ENCODE results near the gene FGD4. TPM values are rescaled to one million over a fixed set of nuclear protein-coding genes. Genes with fewer than 3 reads are reported as not detected.

FGD4 gene
- total and polyA plus RNA-seq, 9 of the 15 experiments (the other 6 are each of a cell fraction or from before 2014, with no cell fraction given), result 0.05 to 0.51 (median 0.27) TPM

- H3K79me2 ChIP-seq (ENCODE audit: control insufficient read depth, insufficient read depth, low read length), result no peaks in the 10 kb centered on the region
- intact Hi-C loops (cut with micrococcal nuclease), result no loop called here
- no peak overlapping the region for H3K27ac ChIP-seq (ENCODE audit: extremely low read depth, low read depth, low read length)
- H3K9me3 ChIP-seq (replicated peaks; ENCODE audit: control insufficient read depth, insufficient read depth, low read depth, low read length), result no peaks in the 10 kb centered on the region
- H3K27me3 ChIP-seq (ENCODE audit: control insufficient read depth in 2 of 2, insufficient read depth in 2 of 2, low read length in 2 of 2), result peaks cover 2 to 9% of the 10 kb centered on the region in 2 experiments; a peak in 3 of 5 replicates
- H3K4me2 ChIP-seq (ENCODE audit: insufficient read depth, low read length), result no peak overlapping the region
- DNase-seq (ENCODE audit: extremely low read depth in 1 of 4, low spot score in 3 of 4), result no peak
- H3K36me3 ChIP-seq (ENCODE audit: control insufficient read depth, insufficient read depth, low read length), result no peaks in the 10 kb centered on the region
- no peaks in the 10 kb centered on the region for H3K9me1 ChIP-seq (ENCODE audit: control insufficient read depth, insufficient read depth, low read length)
- ChIA-PET POLR2A (interaction anchor here (0.5 kb wide), 2 partner anchors 147 to 224 kb away, joined by 3 read pairs; no protein-coding TSS in a partner anchor), CTCF (ENCODE audit: low intra/inter-chr PET ratio) (no interaction called here)
- no peak for ATAC-seq
- BruUV-seq (replicated peaks), result no TSS peak
- H3K4me3 ChIP-seq, result no peak overlapping the region
- no peaks in the 10 kb centered on the region for H4K20me1 ChIP-seq (replicated peaks; ENCODE audit: control insufficient read depth, insufficient read depth, low read length)
- FAIRE-seq, result no peak
- 89% methylated on average over 2 of the region's 2 CpGs for WGBS (ENCODE audit: insufficient coverage, low coverage, missing lambda C conversion rate)
- in situ Hi-C loops (cut with MboI), result no loop called here
- H2AFZ ChIP-seq (ENCODE audit: low read depth, low read length), result no peak overlapping the region
- no peaks in the 10 kb centered on the region for H3K4me1 ChIP-seq (replicated peaks in 1 of 2; ENCODE audit: control insufficient read depth in 2 of 2, insufficient read depth in 2 of 2, low read length in 2 of 2)
- no peak overlapping the region for H3K9ac ChIP-seq (ENCODE audit: insufficient read depth in 1 of 2, low read depth in 2 of 2, low read length in 2 of 2)
- TF ChIP-seq, protein P1, sequence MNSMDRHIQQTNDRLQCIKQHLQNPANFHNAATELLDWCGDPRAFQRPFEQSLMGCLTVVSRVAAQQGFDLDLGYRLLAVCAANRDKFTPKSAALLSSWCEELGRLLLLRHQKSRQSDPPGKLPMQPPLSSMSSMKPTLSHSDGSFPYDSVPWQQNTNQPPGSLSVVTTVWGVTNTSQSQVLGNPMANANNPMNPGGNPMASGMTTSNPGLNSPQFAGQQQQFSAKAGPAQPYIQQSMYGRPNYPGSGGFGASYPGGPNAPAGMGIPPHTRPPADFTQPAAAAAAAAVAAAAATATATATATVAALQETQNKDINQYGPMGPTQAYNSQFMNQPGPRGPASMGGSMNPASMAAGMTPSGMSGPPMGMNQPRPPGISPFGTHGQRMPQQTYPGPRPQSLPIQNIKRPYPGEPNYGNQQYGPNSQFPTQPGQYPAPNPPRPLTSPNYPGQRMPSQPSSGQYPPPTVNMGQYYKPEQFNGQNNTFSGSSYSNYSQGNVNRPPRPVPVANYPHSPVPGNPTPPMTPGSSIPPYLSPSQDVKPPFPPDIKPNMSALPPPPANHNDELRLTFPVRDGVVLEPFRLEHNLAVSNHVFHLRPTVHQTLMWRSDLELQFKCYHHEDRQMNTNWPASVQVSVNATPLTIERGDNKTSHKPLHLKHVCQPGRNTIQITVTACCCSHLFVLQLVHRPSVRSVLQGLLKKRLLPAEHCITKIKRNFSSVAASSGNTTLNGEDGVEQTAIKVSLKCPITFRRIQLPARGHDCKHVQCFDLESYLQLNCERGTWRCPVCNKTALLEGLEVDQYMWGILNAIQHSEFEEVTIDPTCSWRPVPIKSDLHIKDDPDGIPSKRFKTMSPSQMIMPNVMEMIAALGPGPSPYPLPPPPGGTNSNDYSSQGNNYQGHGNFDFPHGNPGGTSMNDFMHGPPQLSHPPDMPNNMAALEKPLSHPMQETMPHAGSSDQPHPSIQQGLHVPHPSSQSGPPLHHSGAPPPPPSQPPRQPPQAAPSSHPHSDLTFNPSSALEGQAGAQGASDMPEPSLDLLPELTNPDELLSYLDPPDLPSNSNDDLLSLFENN (IDR thresholded peaks at IDR 0.05; ENCODE audit: low read depth in 2 of 2, low read length in 2 of 2), result no peak
- TF ChIP-seq MEF2D (tag; conservative IDR thresholded peaks at IDR 0.05; ENCODE audit: low read depth) (no peak), DMBX1 (CRISPR knock-in tag; IDR thresholded peaks at IDR 0.05; ENCODE audit: borderline replicate concordance) (no peak), SOX6 (IDR thresholded peaks at IDR 0.05) (no peak), ZNF668 (CRISPR knock-in tag; IDR thresholded peaks at IDR 0.05) (no peak), RBM15 (IDR thresholded peaks at IDR 0.05; ENCODE audit: insufficient read depth, low read length) (no peak), FOXK2 (conservative IDR thresholded peaks at IDR 0.05 in 1 of 2, IDR thresholded peaks at IDR 0.05 in 1 of 2; ENCODE audit: low read depth in 2 of 2) (no peak), CEBPG (CRISPR knock-in tag; IDR thresholded peaks at IDR 0.05) (no peak), CEBPG (tag; conservative IDR thresholded peaks at IDR 0.05 in 1 of 2, IDR thresholded peaks at IDR 0.05 in 1 of 2) (no peak), PML (IDR thresholded peaks at IDR 0.05; ENCODE audit: low read length) (no peak), HCFC1 (IDR thresholded peaks at IDR 0.05; ENCODE audit: low read depth, low read length) (no peak), CREM (IDR thresholded peaks at IDR 0.05; ENCODE audit: low read depth) (no peak), CHD4 (IDR thresholded peaks at IDR 0.05; ENCODE audit: insufficient read depth, insufficient replicate concordance, low read depth, low read length, poor library complexity, severe bottlenecking) (no peak), NR2C2 (CRISPR knock-in tag; IDR thresholded peaks at IDR 0.05) (no peak), NR2C2 (tag; IDR thresholded peaks at IDR 0.05) (no peak), YY1 (IDR thresholded peaks at IDR 0.05; ENCODE audit: borderline replicate concordance in 1 of 3, control insufficient read depth in 1 of 3, extremely low read depth in 1 of 3, insufficient read depth in 3 of 3, insufficient read length in 1 of 3, insufficient replicate concordance in 2 of 3, low read depth in 1 of 3, low read length in 2 of 3) (no peak)
- TF ChIP-seq, protein P2, sequence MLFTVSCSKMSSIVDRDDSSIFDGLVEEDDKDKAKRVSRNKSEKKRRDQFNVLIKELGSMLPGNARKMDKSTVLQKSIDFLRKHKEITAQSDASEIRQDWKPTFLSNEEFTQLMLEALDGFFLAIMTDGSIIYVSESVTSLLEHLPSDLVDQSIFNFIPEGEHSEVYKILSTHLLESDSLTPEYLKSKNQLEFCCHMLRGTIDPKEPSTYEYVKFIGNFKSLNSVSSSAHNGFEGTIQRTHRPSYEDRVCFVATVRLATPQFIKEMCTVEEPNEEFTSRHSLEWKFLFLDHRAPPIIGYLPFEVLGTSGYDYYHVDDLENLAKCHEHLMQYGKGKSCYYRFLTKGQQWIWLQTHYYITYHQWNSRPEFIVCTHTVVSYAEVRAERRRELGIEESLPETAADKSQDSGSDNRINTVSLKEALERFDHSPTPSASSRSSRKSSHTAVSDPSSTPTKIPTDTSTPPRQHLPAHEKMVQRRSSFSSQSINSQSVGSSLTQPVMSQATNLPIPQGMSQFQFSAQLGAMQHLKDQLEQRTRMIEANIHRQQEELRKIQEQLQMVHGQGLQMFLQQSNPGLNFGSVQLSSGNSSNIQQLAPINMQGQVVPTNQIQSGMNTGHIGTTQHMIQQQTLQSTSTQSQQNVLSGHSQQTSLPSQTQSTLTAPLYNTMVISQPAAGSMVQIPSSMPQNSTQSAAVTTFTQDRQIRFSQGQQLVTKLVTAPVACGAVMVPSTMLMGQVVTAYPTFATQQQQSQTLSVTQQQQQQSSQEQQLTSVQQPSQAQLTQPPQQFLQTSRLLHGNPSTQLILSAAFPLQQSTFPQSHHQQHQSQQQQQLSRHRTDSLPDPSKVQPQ (CRISPR knock-in tag; IDR thresholded peaks at IDR 0.05; ENCODE audit: borderline replicate concordance), result no peak
These were observed 91.4 kb downstream of the FGD4 start for GRCh38 chr12:32490801-32491200.

All from K562 (cell line).